Activated CD8-positive, alpha-beta memory T cell treated with anti-CD3 and anti-CD28 coated beads, Interleukin-2, amount 50 U/mL, for 1 hour (primary cell): Measurements from ENCODE around the gene GOSR2.

Experiments used
- DNase-seq: peaks from one replicate; pipeline ENCODE4 v3.0.0-alpha.2; 2020; ENCODE audit errors: extremely low read depth

Gene GOSR2

GRCh38 chr17:46991617-46992016, 68.7 kb downstream of the GOSR2 start:
- DNase-seq: no peak
